Activated CD8-positive, alpha-beta T cell treated with anti-CD3 and anti-CD28 coated beads, Interleukin-2, amount 10 ng/mL, durations not matched to agents 7 days and 5 days (primary cell): ENCODE data around the gene ATP2B3. TPM values are rescaled to one million over a fixed set of nuclear protein-coding genes. Genes with fewer than 3 reads are reported as not detected.
A peak's percentile ranks its signal among the peaks of the same experiment; 100 is the strongest.

ENCODE experiments used
- ATAC-seq: fragments of 150-1000 bp; cut with Tn5 transposase; one replicate; pipeline ENCODE4 v1.10.0; 2021; ENCODE audit warnings: moderate library complexity
- CTCF ChIA-PET: fragments of 350-600 bp; sonication (Branson Sonifier 250); formaldehyde crosslinking; loops from one replicate; lab custom pipeline; 2021; ENCODE audit warnings: antibody characterized with exemption; lab: Charles Lee
- POLR2A ChIA-PET: fragments of 350-600 bp; sonication (Branson Sonifier 250); formaldehyde crosslinking; loops from one replicate; lab custom pipeline; 2021; ENCODE audit warnings: antibody characterized with exemption; lab: Charles Lee
- DNase-seq: peaks from one replicate; pipeline ENCODE4 v3.0.0-alpha.2; 2020
- H3K27ac Mint-ChIP-seq: one replicate; pipeline ENCODE4 v1.8.0; 2021; ENCODE audit warnings: mild to moderate bottlenecking, mixed read lengths
- H3K27me3 Mint-ChIP-seq: one replicate; pipeline ENCODE4 v1.8.0; 2021; ENCODE audit warnings: low read depth, mixed read lengths
- H3K36me3 Mint-ChIP-seq: one replicate; pipeline ENCODE4 v1.8.0; 2021; ENCODE audit warnings: low read depth, mixed read lengths
- H3K4me1 Mint-ChIP-seq: one replicate; pipeline ENCODE4 v1.8.0; 2021; ENCODE audit warnings: low read depth, mixed read lengths
- H3K4me3 Mint-ChIP-seq: one replicate; pipeline ENCODE4 v1.8.0; 2021; ENCODE audit warnings: mild to moderate bottlenecking, mixed read lengths
- H3K9me3 Mint-ChIP-seq: one replicate; pipeline ENCODE4 v1.8.0; 2022; ENCODE audit warnings: mixed read lengths; ENCODE audit not compliant: insufficient read depth
- total RNA-seq, 2 experiments: library from RNA; stranded (reverse); gene quantifications; one replicate each; pipeline ENCODE4 v1.2.3, GENCODE V29; 2021

ATP2B3 gene
- total RNA-seq, 2 experiments from 2014 or later = not detected

- no peak overlapping the region for H3K27ac Mint-ChIP-seq
- no peaks in the 10 kb centered on the region for H3K27me3 Mint-ChIP-seq
- peak; percentile 21 for DNase-seq
- no peaks in the 10 kb centered on the region for H3K9me3 Mint-ChIP-seq
- ATAC-seq = no peak
- ChIA-PET CTCF (interaction anchor here (0.8 kb wide), 1 partner anchor 28 kb away, joined by 3 read pairs; no protein-coding TSS in a partner anchor), POLR2A (no interaction called here)
- H3K4me3 Mint-ChIP-seq = no peak overlapping the region
- H3K36me3 Mint-ChIP-seq = no peaks in the 10 kb centered on the region
- peaks cover 19% of the 10 kb centered on the region for H3K4me1 Mint-ChIP-seq
Measured at GRCh38 chrX:153580700-153581386, 63.4 kb downstream of the ATP2B3 start.

GRCh38 chrX:153582896-153583295, 65.5 kb downstream of the ATP2B3 start:
- H3K4me3 Mint-ChIP-seq = peak overlapping the region; percentile 38
- POLR2A ChIA-PET = no interaction called here
- DNase-seq (peak; percentile 71), ATAC-seq (peak; percentile 98)
- peaks cover 3% of the 10 kb centered on the region for H3K36me3 Mint-ChIP-seq
- no peaks in the 10 kb centered on the region for H3K9me3 Mint-ChIP-seq
- CTCF ChIA-PET = interaction anchor here (1.0 kb wide), 2 partner anchors 9 to 28 kb away, joined by 4 to 5 read pairs; no protein-coding TSS in a partner anchor
- H3K4me1 Mint-ChIP-seq = peaks cover 19% of the 10 kb centered on the region
- H3K27ac Mint-ChIP-seq = no peak overlapping the region
- no peaks in the 10 kb centered on the region for H3K27me3 Mint-ChIP-seq

GRCh38 chrX:153583433-153583832, 66.0 kb downstream of the ATP2B3 start:
- peaks cover 7% of the 10 kb centered on the region for H3K36me3 Mint-ChIP-seq
- DNase-seq (no peak), ATAC-seq (no peak)
- CTCF ChIA-PET = interaction anchor here (1.0 kb wide), 2 partner anchors 9 to 29 kb away, joined by 4 to 5 read pairs; no protein-coding TSS in a partner anchor
- no peak overlapping the region for H3K27ac Mint-ChIP-seq
- POLR2A ChIA-PET = no interaction called here
- peaks cover 19% of the 10 kb centered on the region for H3K4me1 Mint-ChIP-seq
- H3K4me3 Mint-ChIP-seq = no peak overlapping the region
- H3K27me3 Mint-ChIP-seq = no peaks in the 10 kb centered on the region
- H3K9me3 Mint-ChIP-seq = no peaks in the 10 kb centered on the region

DNA sequence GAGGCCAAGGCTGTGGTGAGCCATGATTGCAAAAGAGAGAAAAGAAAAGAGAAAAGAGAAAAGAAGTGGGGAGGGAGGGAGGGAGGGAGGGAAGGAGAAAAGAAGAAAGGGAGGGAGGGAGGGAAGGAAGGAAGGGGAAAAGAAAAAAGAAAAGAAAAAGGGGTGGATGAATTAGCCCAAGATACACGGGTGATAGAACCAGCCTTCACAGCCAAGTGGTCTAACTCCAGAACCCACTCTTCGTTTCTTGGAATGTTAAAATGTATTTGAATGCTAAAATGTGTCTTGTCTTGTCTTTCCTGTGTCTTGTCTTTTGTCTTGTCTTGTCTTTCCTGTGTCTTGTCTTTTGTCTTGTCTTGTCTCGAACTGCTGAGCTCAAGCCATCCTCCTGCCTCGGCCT, 68.4 kb downstream of the ATP2B3 start:
- H3K4me1 Mint-ChIP-seq = peaks cover 17% of the 10 kb centered on the region
- ATAC-seq (no peak), DNase-seq (no peak)
- H3K36me3 Mint-ChIP-seq = peaks cover 7% of the 10 kb centered on the region
- no peaks in the 10 kb centered on the region for H3K9me3 Mint-ChIP-seq
- ChIA-PET POLR2A (no interaction called here), CTCF (no interaction called here)
- no peak overlapping the region for H3K27ac Mint-ChIP-seq
- H3K4me3 Mint-ChIP-seq = no peak overlapping the region
- no peaks in the 10 kb centered on the region for H3K27me3 Mint-ChIP-seq

DNA sequence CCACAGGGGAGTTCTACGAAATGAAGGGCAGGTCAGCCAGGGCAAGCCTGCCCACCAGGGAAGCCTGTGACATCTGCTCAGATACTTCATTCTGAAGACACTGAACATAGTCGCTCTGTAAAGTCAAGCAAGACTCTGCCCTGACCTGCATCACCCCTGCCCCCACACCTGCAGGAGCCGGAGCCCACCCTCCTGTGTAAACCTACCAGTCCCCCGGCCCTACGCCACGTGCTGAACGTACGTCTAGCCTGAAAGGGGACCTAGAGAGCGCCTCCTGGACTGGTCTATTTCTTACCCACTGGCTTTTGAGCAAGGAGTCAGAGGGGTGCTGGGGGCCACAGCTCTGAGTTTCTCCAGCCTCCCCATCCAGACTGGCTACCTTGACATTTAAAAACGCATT, 69.9 kb downstream of the ATP2B3 start:
- CTCF ChIA-PET = no interaction called here
- H3K27me3 Mint-ChIP-seq = no peaks in the 10 kb centered on the region
- no peak overlapping the region for H3K27ac Mint-ChIP-seq
- no peaks in the 10 kb centered on the region for H3K9me3 Mint-ChIP-seq
- H3K36me3 Mint-ChIP-seq = peaks cover 10% of the 10 kb centered on the region
- H3K4me3 Mint-ChIP-seq = no peak overlapping the region
- H3K4me1 Mint-ChIP-seq = peaks cover 17% of the 10 kb centered on the region
- POLR2A ChIA-PET = no interaction called here
- no peak for ATAC-seq
- no peak for DNase-seq

GRCh38 chrX:153588021-153588781, 70.8 kb downstream of the ATP2B3 start:
- no peak overlapping the region for H3K27ac Mint-ChIP-seq
- peaks cover 8% of the 10 kb centered on the region for H3K4me1 Mint-ChIP-seq
- no peak overlapping the region for H3K4me3 Mint-ChIP-seq
- CTCF ChIA-PET = no interaction called here
- no peaks in the 10 kb centered on the region for H3K9me3 Mint-ChIP-seq
- DNase-seq (no peak), ATAC-seq (no peak)
- H3K36me3 Mint-ChIP-seq = peaks cover 16% of the 10 kb centered on the region
- H3K27me3 Mint-ChIP-seq = no peaks in the 10 kb centered on the region
- POLR2A ChIA-PET = no interaction called here

GRCh38 chrX:153588782-153589446, 71.5 kb downstream of the ATP2B3 start:
- Mint-ChIP-seq H3K4me3 (no peak overlapping the region), H3K9me3 (no peaks in the 10 kb centered on the region), H3K36me3 (peaks cover 21% of the 10 kb centered on the region), H3K4me1 (peaks cover 1% of the 10 kb centered on the region), H3K27me3 (no peaks in the 10 kb centered on the region), H3K27ac (no peak overlapping the region)
- no peak for ATAC-seq
- ChIA-PET POLR2A (no interaction called here), CTCF (no interaction called here)
- no peak for DNase-seq

GRCh38 chrX:153590961-153591956, 73.8 kb downstream of the ATP2B3 start:
- H3K9me3 Mint-ChIP-seq = no peaks in the 10 kb centered on the region
- ATAC-seq = no peak
- H3K4me3 Mint-ChIP-seq = no peak overlapping the region
- no peaks in the 10 kb centered on the region for H3K27me3 Mint-ChIP-seq
- POLR2A ChIA-PET = no interaction called here
- H3K4me1 Mint-ChIP-seq = peaks cover under 1% of the 10 kb centered on the region
- H3K27ac Mint-ChIP-seq = no peak overlapping the region
- peaks cover 28% of the 10 kb centered on the region for H3K36me3 Mint-ChIP-seq
- no peak for DNase-seq
- CTCF ChIA-PET = no interaction called here

DNA sequence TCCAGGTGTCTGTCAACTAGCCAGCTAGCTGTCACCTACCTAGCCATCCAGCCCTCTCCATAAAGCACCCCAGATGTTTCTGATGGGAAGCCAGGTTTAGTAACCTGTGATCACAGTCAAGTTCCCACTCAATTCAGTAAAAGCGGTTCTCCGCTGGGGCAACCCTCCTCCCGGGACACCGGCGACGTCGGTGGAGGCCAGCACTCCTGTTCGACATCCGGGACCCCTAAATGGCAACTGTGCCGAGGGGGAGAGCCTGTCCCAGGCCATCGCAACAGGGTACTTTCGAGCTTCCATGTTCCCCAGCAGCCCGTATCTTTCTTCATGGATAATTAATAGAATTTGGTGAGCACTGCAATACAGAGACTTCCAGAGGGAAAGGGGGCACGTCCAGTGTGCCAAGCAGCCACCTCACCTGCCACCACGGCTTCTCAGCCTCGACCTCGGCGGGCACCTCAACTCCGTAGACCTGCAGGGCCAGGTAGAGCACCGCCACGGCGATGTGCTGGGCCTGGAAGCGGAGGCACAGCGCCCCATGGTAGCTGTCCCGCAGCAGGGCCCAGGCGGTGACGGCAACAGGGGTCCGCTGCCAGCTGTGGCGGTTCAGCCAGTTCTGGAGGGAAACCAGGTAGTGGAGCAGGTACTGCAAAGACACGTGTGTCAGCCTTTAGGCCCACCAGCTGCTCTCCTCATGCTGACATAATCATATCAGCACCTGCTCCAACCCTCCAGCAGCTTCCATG, 74.8 kb downstream of the ATP2B3 start:
- Mint-ChIP-seq H3K27ac (no peak overlapping the region), H3K36me3 (peaks cover 25% of the 10 kb centered on the region), H3K4me1 (peaks cover 9% of the 10 kb centered on the region), H3K4me3 (no peak overlapping the region), H3K9me3 (no peaks in the 10 kb centered on the region), H3K27me3 (no peaks in the 10 kb centered on the region)
- DNase-seq = no peak
- no peak for ATAC-seq
- ChIA-PET CTCF (no interaction called here), POLR2A (no interaction called here)

DNA sequence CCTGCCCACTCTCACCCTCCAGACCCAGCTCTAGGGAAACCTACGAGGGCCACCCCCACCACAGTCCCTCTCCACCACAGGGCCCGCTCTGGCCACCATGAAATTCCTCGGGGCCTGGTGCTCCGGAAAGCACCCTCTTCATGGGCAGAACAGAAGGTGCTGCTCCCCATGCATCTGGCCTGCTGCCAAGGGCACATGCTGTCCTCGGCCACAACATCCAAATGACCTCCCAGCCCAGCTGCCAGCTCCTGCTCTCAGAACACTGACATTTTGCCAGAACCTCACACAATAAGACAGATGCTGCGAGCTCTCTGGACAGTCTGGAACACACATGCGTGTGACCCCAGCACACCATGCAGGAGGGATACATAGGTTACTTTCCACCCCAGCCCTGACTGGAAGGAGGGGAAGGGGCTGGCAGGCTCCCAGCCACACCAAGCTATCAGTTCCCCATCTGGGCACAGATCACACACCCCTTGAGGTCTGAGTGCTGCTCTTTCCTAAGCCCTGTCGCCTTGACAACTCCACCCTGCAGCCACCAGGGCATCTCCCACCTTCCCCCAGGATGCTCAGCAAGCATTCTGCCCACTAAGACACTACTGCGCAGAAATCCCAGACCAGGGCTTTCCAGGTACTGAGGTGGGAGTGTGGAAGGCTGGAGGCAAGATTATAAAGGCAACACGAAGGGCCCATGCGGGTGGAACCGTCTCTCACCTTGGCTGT, 75.7 kb downstream of the ATP2B3 start:
- Mint-ChIP-seq H3K27me3 (no peaks in the 10 kb centered on the region), H3K4me3 (no peak overlapping the region), H3K36me3 (peaks cover 24% of the 10 kb centered on the region), H3K27ac (no peak overlapping the region), H3K9me3 (no peaks in the 10 kb centered on the region), H3K4me1 (peaks cover 17% of the 10 kb centered on the region)
- DNase-seq (no peak), ATAC-seq (no peak)
- ChIA-PET CTCF (no interaction called here), POLR2A (no interaction called here)
